Mesenteric fat pad (tissue), 1 donor: ENCODE results near the gene ZNF629. TPM values are rescaled to one million over a fixed set of nuclear protein-coding genes. Genes with fewer than 3 reads are reported as not detected.

Experiments
- DNase-seq: peaks from one replicate; pipeline ENCODE4 v3.0.0-alpha.2; 2020; ENCODE audit warnings: low spot score
- total RNA-seq: library from RNA; stranded (reverse); fragmentation: NEBNext Ultra II Directional; extraction: Animal tissue kit (Norgen Biotek cat#: 25700); gene quantifications from one replicate; pipeline ENCODE4 v1.2.1, GENCODE V29; 2021
- donor health status: DM: yes; HTN: yes; CAD: no.

Gene ZNF629
- total RNA-seq, 1 donor from 2014 or later = 10.4 TPM

DNA sequence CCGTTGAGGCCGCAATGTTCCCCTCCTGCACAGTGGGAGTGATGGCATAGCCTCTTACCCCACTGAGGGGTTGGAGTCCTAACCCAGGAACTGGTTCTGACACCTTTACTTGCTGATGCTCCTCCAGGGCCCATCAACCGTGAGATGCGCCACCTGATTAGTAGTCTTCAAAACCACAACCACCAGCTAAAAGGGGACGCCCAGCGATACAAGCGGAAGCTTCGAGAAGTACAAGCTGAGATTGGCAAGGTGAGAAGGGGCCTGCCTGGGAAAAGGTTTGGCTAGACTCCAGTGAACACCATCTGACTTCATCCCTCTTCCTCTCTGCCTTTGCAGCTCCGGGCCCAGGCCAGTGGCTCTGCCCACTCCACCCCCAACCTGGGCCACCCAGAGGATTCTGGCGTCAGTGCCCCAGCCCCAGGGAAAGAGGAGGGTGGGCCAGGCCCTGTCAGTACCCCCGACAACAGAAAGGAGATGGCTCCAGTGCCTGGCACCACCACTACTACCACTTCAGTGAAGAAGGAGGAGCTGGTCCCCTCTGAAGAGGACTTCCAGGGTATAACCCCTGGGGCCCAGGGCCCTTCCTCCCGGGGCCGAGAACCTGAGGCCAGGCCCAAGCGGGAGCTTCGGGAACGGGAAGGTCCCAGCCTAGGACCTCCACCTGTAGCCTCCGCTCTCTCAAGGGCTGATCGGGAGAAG lies 19.1 kb downstream of the ZNF629 start:
- DNase-seq = no peak

DNA sequence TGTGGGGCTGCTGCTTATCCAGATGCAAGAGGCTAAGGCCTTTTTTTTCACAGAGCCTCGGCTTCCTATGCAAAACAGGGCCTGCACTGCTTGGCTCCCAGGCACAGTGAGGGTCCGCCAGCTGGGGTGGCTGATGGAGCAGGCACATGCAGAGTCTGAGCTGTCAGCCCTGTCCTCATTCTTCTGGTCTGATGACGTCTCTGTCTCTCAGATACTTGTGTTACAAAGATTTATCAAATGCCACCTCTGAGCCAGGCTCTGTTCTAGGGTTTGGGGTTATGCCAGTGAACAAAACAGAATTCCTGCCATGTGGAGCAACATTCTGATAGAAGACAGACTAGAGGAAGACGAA lies 20.1 kb downstream of the ZNF629 start:
- DNase-seq = no peak

DNA sequence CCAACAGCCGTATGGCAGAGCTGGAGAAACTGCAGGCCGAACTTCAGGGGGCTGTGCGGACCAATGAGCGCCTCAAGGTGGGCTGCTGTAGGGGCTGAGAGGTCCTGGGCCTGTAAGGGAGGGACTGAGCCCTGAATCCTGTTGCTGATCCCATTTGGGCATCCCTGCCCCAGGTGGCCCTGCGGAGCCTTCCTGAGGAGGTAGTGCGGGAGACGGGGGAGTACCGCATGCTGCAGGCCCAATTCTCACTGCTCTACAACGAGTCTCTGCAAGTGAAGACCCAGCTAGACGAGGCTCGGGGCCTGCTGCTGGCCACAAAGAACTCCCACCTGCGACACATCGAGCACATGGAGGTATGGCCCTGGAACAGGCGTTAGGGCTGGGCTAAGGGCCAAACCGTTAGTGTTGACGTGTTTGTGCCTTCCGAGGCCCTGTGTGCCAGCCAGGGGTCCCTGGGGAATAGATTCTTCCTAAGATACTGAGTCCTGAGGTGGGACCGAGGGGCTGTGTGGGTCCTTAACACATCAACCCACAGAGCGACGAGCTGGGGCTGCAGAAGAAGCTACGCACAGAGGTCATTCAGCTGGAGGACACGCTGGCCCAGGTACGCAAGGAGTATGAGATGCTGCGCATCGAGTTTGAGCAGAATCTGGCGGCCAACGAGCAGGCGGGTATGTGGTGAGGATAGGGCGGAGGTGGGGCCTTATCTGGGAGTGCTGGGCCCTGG lies 20.6 kb downstream of the ZNF629 start:
- DNase-seq = no peak

DNA sequence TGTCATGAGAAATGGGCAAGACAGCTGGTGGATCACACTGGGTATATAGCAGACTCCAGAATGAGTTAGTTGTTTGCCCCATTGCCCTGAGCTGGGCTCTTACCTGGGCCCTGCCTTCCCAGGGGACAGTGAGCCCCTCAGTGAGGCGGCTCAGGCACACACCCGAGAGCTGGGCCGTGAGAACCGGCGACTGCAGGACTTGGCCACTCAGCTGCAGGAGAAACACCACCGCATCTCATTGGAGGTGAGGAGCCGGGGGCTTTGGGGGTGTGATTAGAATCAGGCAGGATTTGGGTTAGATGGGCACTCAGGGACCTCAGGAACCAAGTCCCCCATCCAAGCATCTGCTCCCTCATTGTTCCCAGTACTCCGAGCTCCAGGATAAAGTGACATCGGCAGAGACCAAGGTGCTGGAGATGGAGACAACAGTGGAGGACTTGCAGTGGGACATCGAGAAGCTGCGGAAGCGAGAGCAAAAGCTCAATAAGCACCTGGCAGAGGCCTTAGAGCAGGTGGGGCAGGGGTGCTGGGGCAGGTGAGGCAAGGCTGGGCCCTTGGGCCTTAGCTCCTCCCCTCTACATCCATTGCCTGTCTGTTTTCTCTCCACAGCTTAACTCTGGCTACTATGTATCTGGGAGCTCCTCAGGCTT lies 22.1 kb downstream of the ZNF629 start:
- no peak for DNase-seq

DNA sequence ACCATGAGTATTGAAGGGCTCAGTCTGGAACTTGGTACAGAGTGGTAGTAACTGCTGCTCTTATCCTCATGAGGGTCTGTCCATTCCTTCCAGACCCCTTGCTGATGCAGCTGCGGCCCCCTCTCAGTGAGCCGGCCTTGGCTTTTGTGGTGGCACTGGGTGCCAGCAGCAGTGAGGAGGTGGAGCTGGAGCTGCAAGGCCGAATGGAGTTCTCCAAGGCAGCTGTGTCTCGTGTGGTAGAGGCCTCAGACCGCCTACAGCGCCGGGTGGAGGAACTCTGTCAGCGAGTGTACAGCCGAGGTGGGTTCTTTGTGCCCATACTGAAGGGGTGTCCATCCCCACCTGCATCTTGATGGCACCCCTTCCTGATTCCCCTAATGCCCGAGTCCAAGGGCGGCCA lies 22.9 kb downstream of the ZNF629 start:
- no peak for DNase-seq

DNA sequence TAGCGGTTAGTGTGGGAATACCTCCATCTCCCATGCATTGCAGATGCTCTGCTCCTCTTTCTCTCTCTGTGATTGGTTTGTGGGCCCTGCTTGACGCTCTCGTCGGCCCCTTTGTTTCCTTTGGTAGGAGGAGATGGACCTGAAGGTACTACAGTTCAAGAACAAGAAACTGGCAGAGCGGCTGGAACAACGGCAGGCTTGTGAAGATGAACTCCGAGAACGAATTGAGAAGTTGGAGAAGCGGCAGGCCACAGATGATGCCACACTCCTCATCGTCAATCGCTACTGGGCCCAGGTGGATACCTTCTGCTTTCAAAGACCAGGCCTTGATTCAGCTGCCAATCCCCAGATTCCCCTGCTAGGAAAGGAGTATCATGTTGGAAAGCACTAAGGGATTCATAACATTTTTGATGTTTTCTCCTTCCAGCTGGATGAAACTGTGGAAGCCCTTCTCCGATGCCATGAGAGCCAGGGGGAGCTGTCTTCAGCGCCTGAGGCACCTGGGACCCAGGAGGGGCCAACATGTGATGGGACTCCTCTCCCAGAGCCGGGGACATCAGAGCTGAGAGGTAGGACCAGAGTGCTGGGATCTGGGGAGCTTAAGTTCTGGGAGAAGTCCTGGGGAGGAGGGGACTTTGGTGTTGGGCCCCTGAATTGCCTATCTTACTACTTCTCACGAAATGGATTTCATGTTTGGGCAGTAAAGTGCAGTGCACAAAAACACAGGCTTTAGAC lies 23.8 kb downstream of the ZNF629 start:
- DNase-seq = no peak

DNA sequence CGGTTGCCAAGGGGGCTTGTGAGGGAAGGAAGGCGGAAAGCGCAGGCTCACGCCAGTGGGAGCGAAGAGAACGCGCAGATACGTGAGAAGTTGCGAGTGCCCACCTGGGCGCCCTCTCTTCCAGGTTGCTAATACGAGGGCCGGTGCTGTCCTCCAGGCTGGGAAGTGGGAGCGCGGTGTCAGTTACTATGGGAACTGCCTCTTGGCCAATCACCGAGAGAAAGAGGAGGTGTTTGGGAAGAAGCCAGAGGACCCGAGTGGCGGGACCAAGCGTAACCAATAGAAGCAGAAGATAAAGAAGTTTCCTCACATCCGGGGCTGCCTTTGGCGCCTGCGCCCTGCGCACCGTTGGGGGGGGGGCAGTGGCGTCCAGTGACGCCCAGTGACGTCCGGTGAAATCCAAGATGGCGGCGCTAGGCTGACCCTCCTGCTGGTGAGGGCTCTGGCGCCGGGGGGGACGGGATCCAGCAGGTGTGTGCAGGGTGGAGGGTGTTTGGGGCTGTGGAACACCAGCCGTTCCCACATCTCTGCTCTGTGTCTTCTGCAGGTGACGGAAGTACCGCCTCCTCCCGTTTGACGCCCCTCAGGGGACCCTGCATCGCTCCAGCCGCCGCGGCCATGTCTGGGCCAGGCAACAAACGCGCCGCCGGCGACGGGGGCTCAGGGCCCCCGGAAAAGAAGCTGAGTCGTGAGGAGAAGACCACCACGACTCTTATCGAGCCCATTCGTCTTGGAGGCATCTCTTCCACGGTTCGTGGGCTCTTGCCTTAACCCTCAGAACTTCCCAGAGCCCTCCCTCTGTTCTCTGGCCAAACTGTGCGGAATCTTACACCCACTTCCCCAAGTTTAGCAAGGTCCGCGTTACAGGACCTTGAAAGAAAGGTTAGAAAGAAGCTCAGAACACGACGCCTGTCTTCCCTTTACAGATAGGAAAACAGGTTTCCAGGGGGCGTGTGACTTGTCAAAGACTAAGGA lies 24.8 kb downstream of the ZNF629 start, which contains the start of the genes CFAP119 and RNF40:
CFAP119 (minus strand) TSS at position 135 of the 975 bp plus-strand sequence. CDS start 314 bp downstream, outside the sequence.
RNF40 (plus strand) TSS at position 395 of the 975 bp plus-strand sequence; CDS start at position 619, 224 bp downstream.
- DNase-seq = peak; percentile 98

DNA sequence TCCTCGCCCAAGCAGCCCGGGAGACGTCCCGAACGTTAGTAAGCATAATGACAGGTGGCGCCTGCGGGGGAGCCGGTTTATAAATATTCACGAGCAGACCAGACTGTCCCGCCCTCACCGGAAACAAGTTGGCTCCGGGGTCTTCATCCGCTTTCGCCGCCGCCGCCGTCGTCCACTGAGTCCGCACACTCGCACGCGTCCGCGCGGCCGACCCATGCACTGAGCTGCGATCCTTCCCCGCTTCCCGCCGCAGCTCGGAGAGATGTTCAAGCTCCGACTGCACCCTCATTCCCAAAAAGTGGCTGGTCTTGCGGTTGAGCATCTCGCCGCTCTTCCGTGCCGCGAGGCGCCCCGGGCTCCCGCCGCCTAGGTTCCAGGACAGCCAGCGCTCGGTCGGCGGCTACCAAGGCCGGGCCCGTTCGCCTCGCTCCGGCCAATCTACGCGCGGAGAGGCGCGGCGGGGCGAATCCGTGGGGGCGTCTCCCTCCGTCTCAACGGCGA lies 25.5 kb downstream of the ZNF629 start:
- no peak for DNase-seq

DNA sequence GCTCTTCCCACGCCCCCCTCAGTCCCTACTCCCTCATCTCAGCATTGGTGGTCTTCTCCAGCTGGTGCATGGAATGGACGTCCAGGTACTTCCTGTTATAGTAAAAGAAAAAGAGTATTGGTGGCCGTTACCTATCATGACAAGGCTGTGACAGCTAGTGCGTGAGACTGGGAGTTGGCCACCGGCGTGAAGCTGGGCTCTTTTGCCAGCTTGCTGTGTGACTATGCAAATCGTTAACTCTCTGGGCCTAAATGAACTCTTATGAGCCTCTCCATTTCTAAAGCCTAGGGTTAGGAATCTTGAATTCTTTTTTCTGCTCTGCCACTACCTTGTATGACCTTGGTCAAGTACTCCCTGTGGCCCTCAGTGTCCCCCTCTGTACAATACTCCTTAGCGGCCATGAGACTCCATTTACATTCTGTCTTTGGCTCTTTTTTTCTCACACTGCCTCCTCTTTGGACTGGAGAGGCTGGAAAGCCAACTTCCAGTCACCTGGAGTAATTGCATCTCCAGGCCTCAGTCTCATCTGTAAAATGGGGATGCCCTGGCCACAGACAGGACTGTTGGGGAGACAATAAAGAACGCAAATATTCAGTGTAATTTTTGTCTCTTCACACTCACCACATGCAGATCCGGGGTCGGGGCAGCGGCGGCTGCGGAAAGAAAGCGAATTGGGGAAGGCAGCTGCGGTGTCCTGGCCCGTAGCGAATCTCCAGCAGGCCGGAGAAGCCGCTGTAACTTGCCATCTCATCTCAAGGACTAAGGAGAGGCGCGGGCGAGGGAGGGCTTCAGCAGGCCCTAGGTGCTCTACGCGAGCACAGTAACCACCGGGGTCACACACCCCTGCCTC lies 26.2 kb downstream of the ZNF629 start:
- no peak for DNase-seq

DNA sequence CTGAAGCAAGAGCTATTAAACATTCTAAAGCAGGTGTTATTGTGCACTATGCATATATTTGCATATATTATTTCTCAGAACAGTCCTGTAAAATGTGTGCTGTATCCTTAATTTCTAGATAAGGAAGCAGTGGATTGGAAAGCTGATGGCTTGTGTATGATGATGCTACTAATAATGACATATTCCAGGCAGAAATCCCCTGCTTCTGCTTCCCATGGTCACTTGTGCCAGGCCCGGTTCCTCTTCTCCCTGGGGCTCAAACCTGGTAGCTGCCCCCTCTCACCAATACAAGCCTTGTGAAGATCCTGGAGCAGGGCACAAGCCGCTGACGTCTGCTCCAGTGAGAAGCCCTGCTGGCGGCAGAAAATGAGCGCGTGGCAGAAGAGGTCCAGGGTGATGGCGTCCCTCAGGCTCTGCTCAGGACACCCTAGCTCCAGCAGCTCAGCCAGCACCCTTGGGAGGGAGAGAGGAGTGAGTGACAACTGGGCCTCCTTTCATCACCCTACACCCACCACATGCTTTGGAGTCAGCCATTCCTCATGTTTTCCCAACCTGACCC lies 26.9 kb downstream of the ZNF629 start:
- DNase-seq = no peak

DNA sequence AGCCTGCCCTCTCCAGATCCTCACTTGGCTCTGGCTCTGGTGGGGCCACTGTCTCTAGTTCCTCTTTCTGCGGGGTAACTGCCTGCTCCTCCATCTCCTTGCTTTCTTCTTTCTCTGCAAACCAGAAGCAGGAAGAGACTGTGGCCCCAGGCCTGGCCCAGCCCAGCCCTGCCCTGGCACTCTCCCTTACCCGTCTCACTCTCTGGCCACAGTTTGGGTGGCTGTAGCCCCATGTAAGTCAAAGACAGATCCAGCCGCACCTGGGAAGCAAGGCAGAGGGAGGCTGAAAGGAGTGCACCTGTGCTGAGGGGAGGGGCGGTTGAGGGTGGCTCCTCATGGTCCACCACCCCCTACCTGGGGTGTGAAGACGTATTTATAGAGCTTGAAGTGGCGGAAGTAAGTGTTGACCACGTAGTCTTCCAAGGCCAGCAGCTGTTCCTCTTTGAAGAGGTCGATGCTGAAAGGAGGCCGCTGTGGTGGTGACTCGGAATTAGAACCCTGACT lies 28.0 kb downstream of the ZNF629 start:
- DNase-seq = no peak

DNA sequence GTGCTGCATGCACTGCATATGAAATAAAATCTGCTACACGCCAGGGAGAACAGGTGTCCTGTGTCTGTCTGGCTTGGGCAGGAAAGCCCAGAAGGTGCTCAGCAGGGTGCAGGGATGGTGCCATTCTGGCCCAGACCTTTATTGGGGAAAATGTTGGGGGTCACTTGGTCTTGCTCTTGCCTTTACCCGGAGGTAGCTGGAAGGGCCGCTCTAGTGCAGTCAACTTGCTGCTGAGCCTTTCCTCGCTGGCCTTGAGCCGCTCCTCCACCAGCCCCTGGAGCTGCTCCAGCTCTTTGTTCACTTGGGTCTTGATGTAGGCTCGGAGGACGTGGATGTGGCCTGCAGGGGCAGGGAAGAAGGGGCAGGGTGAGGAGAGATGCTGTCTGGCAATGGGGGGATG lies 29.7 kb downstream of the ZNF629 start:
- DNase-seq = no peak

DNA sequence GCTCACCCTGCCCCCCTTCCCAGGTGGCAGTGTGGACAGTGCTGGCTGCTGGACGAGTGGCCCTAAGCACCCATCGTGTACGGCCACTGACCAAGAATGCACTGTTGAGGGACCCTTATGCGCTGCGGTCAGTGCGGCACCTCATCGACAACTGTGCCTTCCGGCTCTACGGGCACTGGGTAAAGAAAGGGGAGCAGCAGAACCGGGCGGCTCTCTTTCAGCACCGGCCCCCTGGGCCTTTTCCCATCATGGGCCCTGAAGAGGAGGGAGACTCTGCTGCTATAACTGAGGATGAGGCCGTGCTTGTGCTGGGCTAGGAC lies 30.3 kb downstream of the ZNF629 start:
- DNase-seq = no peak

DNA sequence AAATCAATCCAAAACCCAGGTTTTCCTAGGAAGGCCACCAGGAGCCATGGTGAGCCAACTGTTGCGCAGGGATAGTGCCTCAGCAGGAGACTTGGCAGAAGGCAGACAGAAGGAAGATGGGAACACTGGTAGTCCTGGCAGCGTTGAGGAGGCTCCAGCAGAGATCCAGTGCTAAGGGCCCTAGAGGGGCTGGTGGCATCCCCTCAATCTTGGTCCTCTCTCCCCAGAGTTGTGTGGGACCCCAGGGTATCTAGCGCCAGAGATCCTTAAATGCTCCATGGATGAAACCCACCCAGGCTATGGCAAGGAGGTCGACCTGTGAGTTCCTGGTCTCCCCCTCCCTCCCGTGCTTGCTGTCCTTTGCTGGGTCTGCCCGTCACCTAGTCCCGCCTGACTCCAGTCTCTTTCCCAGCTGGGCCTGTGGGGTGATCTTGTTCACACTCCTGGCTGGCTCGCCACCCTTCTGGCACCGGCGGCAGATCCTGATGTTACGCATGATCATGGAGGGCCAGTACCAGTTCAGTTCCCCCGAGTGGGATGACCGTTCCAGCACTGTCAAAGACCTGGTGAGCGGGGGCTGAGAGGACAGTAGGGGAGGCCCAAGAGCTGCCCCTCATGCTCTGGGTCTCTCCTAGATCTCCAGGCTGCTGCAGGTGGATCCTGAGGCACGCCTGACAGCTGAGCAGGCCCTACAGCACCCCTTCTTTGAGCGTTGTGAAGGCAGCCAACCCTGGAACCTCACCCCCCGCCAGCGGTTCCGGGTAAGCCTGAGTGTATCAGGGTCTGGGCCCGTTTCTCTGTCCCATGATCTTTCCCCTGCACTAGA lies 30.8 kb downstream of the ZNF629 start:
- DNase-seq = no peak

DNA sequence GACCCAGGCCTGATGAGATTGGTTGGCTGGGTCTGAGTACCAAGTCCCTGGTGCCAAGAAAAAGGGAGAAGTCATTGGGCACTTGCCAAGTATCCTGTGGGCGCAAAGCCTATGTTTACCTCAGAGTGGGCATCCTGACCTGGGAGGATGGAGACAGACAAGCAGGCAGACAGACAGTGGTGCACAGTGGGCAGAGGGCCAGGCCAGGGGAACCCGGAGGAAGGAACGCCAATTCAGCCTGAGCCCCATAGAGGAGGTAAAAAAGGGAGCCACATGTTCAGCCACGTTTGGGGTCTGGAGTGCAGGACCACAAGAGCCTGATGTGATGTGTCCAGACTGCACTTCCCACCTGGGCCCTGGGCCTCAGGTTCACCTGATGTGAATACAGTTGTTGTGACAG lies 33.4 kb downstream of the ZNF629 start:
- no peak for DNase-seq

DNA sequence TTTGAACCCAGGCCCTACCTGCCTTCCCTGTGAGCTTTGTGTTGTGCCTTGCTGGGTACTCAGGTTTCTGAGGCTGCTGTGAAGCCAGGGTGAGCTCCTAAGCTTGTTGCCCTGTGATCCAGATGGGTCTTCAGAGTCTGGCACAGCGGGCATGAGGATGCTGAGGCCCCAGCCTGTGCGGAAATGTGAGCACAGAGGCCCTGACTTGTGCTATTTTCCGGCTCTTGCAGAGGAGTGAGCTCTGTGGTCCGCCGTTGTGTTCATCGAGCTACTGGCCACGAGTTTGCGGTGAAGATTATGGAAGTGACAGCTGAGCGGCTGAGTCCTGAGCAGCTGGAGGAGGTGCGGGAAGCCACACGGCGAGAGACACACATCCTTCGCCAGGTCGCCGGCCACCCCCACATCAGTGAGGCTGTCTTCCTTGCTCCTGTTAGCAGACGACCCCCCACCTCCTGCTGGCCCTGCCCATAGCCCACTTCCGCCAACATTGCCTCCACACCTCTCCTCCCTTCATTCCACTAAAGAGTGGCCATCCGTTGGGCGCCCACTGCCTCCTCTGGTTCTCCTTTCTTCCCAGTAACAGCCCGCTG lies 36.0 kb downstream of the ZNF629 start:
- no peak for DNase-seq

DNA sequence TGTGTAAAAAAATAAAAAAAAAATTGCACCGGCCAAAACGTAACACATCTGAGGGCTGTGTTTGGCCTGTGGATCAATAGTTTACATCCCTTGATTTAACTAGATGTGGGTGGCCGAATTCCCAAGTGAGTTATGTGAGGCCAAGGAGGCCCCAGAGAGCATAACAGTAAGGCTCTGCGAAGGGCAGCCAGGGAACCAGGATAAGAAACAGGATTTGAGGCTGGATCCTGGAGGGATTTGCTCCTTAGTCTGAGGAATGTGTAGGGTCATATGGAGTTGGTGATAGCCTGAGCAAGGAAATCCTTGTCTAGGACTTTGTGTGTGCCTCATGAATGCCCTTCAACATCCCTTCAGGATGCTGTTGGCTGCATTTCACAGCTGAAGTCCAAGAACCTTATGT lies 36.8 kb downstream of the ZNF629 start:
- no peak for DNase-seq
